Esophagus squamous epithelium (tissue), 5 donors: ENCODE data around the gene ADA. TPM values are rescaled to one million over a fixed set of nuclear protein-coding genes. Genes with fewer than 3 reads are reported as not detected.

Experiments
- DNase-seq: peaks from one replicate; lab custom pipeline; 2025; lab: John Stamatoyannopoulos, UW
- H3K27ac ChIP-seq, 4 donors: fragments of 200-600 bp; sonication (generic); one replicate each; pipeline ENCODE4 v1.5.1; 2016 to 2019; ENCODE audit warnings: mild to moderate bottlenecking in 1 of 4
- H3K27me3 ChIP-seq, 4 donors: fragments of 200-600 bp; sonication (generic); 1 replicate in 3 of 4; 2 replicates in 1 of 4; pipeline versions ENCODE4 v1.5.1 to v1.6.0; 2017 to 2021; ENCODE audit warnings: antibody characterized with exemption in 1 of 4
- H3K36me3 ChIP-seq, 3 donors: fragments of 200-600 bp; sonication (generic); one replicate each; pipeline ENCODE4 v1.5.1; 2016 to 2019
- H3K4me1 ChIP-seq, 3 donors: fragments of 200-600 bp; sonication (generic); one replicate each; pipeline ENCODE4 v1.5.1; 2017 to 2019
- H3K4me3 ChIP-seq, 4 donors: fragments of 200-600 bp; sonication (generic); 1 replicate in 3 of 4; 2 replicates in 1 of 4; pipeline ENCODE4 v1.5.1; 2016 to 2019; ENCODE audit warnings: mild to moderate bottlenecking in 2 of 4, moderate library complexity in 1 of 4
- H3K9me3 ChIP-seq, 3 donors: fragments of 200-600 bp; sonication (generic); one replicate each; pipeline ENCODE4 v1.5.1; 2016 to 2019
- CTCF ChIP-seq, 6 experiments: fragments of 450-650 bp in 4 of 6; fragments of 200-600 bp in 2 of 6; sonication (generic) in 2 of 6; IDR thresholded peaks; one replicate each; pipeline ENCODE4 v1.5.1; 2016 to 2019; ENCODE audit warnings: antibody characterized with exemption in 6 of 6, mild to moderate bottlenecking in 4 of 6, moderate library complexity in 4 of 6
- POLR2A ChIP-seq, 4 donors: fragments of 450-650 bp; IDR thresholded peaks; one replicate each; pipeline ENCODE4 v1.6.1; 2017; ENCODE audit warnings: antibody characterized with exemption in 4 of 4, mild to moderate bottlenecking in 4 of 4, moderate library complexity in 3 of 4
- WGBS, 2 donors: methylation state at CpG; one replicate each; pipeline ENCODE4 v1.1.5; 2018; 5-methylcytosine and 5-hydroxymethylcytosine counted together
- intact Hi-C: fragments of 100-400 bp; cut with DNase I; formaldehyde crosslinking; loops from one replicate; pipeline ENCODE4 v1.15.0; 2022
- total RNA-seq, 4 donors: library from RNA; depleted of rRNA; stranded (reverse); fragments of >200 nt; gene quantifications; one replicate each; pipeline ENCODE4 v1.1.0, GENCODE V29; 2016
- donor health status: DM: yes; HTN: yes; CAD: no.

The ADA gene
- total RNA-seq, 4 donors from 2014 or later = 3.8 to 31.7 (median 15.7) TPM

- Histone ChIP-seq H3K4me3 (peak overlapping the region; percentile 56 to 82 (median 75)), H3K27ac (peak overlapping the region; percentile 78 to 88 (median 86)), H3K9me3 (no peaks in the 10 kb centered on the region), H3K4me1 (peaks cover 13 to 60% (median 44%) of the 10 kb centered on the region in 3 donors), H3K36me3 (no peaks in the 10 kb centered on the region), H3K27me3 (no peaks in the 10 kb centered on the region)
- TF ChIP-seq CTCF (IDR thresholded peaks at IDR 0.05) (no peak), POLR2A (IDR thresholded peaks at IDR 0.05) (no peak)
- no peak for DNase-seq
- WGBS, 2 donors = 13% methylated on average over 9 of the region's 24 CpGs; no CpG with 5 or more reads in 1 of the 2 donors
- intact Hi-C loops = no loop called here
These were observed 597 bp downstream of the ADA start for GRCh38 chr20:44650771-44651433.

- Histone ChIP-seq H3K27ac (no peak overlapping the region), H3K36me3 (no peaks in the 10 kb centered on the region), H3K4me1 (peaks cover 13 to 67% (median 51%) of the 10 kb centered on the region in 3 donors), H3K4me3 (peak overlapping the region in 2 of 4 donors; percentile 73 to 82), H3K9me3 (no peaks in the 10 kb centered on the region), H3K27me3 (no peaks in the 10 kb centered on the region)
- intact Hi-C loops = no loop called here
- no peak for DNase-seq
- TF ChIP-seq CTCF (IDR thresholded peaks at IDR 0.05) (no peak), POLR2A (IDR thresholded peaks at IDR 0.05) (no peak)
- 64 to 75% methylated on average over 2 to 4 of the region's 6 CpGs for WGBS, 2 donors
These were observed 1.5 kb downstream of the ADA start for GRCh38 chr20:44649976-44650375.

GRCh38 chr20:44649126-44649525 is 2.4 kb downstream of the ADA start:
- TF ChIP-seq POLR2A (IDR thresholded peaks at IDR 0.05) = no peak
- no peak for TF ChIP-seq CTCF (IDR thresholded peaks at IDR 0.05)
- no peaks in the 10 kb centered on the region for H3K27me3 ChIP-seq
- intact Hi-C loops = no loop called here
- DNase-seq = no peak
- no peak overlapping the region for H3K4me3 ChIP-seq
- H3K36me3 ChIP-seq = no peaks in the 10 kb centered on the region
- 48 to 54% methylated on average over 3 of the region's 3 CpGs for WGBS, 2 donors
- H3K27ac ChIP-seq = no peak overlapping the region
- H3K9me3 ChIP-seq = no peaks in the 10 kb centered on the region
- peaks cover 17 to 75% (median 58%) of the 10 kb centered on the region in 3 donors for H3K4me1 ChIP-seq

- Histone ChIP-seq H3K9me3 (no peaks in the 10 kb centered on the region), H3K4me3 (no peak overlapping the region), H3K4me1 (peaks cover 22 to 80% (median 64%) of the 10 kb centered on the region in 3 donors), H3K27ac (no peak overlapping the region), H3K27me3 (no peaks in the 10 kb centered on the region), H3K36me3 (no peaks in the 10 kb centered on the region)
- no peak for DNase-seq
- intact Hi-C loops = no loop called here
- TF ChIP-seq CTCF (IDR thresholded peaks at IDR 0.05) = no peak
- no peak for TF ChIP-seq POLR2A (IDR thresholded peaks at IDR 0.05)
- 80 to 86% methylated on average over 2 of the region's 7 CpGs for whole genome bisulfite sequencing, 2 donors
These were observed 2.9 kb downstream of the ADA start for GRCh38 chr20:44648579-44648978.

- intact Hi-C loops = no loop called here
- TF ChIP-seq CTCF (IDR thresholded peaks at IDR 0.05) = no peak
- no peak for TF ChIP-seq POLR2A (IDR thresholded peaks at IDR 0.05)
- Histone ChIP-seq H3K27me3 (no peaks in the 10 kb centered on the region), H3K4me3 (no peak overlapping the region), H3K4me1 (peaks cover 27 to 80% (median 68%) of the 10 kb centered on the region in 3 donors), H3K9me3 (no peaks in the 10 kb centered on the region), H3K27ac (no peak overlapping the region), H3K36me3 (no peaks in the 10 kb centered on the region)
- no peak for DNase-seq
- WGBS, 2 donors = 92 to 95% methylated on average over 3 to 5 of the region's 5 CpGs
These were observed 3.4 kb downstream of the ADA start for GRCh38 chr20:44648068-44648467.
